AG09309 (cell line): Measurements from ENCODE around the gene M1AP.

ENCODE experiments used
- DNase-seq: peaks from one replicate; pipeline ENCODE4 v3.0.0-alpha.2; 2010; ENCODE audit warnings: low read depth
- H3K4me3 ChIP-seq: 2 replicates; pipeline ENCODE4 v1.5.1; 2011; ENCODE audit warnings: mild to moderate bottlenecking, low read depth, low read length, moderate library complexity; ENCODE audit not compliant: control insufficient read depth
- TF ChIP-seq, protein P1 (sequence below): IDR thresholded peaks from 2 replicates; pipeline ENCODE4 v1.5.1; 2011; ENCODE audit warnings: mild to moderate bottlenecking, low read depth, low read length, inconsistent platforms; ENCODE audit not compliant: insufficient read depth, control insufficient read depth; ENCODE audit errors: missing control alignments

M1AP gene

DNA sequence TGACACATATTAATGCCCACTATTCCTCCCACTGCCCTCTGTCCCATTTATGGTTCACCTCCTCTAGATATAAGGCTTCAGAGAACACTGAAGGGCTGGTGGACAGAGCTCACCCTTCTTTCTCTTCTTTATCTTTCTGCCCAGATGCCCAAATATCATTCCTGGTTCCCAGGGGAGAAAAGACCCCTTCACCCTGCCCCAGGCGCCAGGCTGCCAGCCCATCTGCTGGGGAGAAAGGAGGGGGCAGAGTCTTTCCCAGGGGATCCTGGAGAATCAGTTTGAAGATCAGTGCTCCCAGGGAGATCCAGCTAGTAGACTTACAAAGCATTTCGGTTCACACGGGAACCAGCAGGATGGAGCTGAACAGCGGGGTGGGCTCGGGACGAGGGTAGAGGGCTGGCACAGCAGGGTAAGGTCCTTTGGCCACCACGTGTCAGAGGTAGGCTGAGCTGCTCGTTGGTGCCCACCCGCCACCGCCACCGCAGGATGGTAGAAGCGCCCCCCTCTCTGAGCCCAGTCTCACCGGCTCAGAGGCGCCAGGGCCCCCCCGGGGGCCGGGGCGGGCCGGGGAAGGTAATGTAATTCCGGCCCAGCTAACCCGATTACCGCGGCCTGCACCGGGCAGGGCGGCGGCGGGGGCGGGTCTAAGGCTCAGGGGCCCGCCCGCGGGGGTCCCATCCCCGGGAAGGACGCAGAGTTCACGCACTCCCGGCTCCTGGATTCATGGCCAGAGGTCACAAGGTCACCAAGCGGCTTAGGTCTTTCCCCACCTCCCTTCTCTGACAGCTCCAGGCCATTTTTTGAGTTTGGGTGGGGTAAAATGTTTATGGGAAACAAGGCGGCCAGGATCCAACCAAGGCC, 135.2 kb downstream of the M1AP start:
- TF ChIP-seq, protein P1, sequence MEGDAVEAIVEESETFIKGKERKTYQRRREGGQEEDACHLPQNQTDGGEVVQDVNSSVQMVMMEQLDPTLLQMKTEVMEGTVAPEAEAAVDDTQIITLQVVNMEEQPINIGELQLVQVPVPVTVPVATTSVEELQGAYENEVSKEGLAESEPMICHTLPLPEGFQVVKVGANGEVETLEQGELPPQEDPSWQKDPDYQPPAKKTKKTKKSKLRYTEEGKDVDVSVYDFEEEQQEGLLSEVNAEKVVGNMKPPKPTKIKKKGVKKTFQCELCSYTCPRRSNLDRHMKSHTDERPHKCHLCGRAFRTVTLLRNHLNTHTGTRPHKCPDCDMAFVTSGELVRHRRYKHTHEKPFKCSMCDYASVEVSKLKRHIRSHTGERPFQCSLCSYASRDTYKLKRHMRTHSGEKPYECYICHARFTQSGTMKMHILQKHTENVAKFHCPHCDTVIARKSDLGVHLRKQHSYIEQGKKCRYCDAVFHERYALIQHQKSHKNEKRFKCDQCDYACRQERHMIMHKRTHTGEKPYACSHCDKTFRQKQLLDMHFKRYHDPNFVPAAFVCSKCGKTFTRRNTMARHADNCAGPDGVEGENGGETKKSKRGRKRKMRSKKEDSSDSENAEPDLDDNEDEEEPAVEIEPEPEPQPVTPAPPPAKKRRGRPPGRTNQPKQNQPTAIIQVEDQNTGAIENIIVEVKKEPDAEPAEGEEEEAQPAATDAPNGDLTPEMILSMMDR: no peak
- DNase-seq: no peak
- no peak overlapping the region for H3K4me3 ChIP-seq

DNA sequence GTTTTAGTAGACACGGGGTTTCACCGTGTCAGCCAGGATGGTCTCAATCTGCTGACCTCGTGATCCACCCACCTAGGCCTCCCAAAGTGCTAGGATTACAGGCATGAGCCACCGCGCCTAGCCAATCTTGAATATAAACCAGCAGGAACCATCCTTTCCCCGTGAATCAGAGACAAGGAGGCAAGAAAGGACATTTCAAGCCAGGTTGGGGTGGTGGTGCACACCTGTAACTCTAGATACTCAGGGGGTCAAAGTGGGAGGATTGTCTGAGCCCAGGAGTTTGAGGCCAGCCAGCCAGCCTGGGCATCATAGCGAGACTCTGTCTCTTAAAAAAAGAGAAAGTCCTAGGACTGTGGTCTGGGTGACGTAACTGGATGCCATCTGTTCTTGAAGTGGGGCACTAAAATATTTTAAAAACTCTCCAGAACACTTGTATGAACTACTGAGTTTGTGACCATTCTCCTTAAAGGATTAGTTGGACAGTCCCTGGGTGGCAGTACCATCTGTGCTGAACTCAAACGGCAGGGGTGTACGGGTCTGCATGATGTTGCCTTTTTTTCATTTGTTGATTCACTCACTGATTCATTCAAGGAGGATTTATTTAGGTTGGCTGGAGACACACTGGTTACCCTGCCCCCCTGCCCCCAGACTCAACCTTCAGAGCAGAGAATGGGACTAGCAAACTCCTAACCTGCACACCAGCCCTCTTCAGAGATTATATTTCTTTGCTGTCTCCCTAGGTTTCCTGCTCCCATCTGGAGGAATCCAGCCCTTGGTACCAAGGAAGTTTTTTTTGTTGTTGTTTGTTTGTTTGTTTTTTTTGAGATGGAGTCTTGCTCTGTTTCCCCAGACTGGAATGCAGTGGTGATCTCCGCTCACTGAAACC, 136.8 kb downstream of the M1AP start:
- no peak overlapping the region for H3K4me3 ChIP-seq
- TF ChIP-seq, protein P1: no peak
- DNase-seq: no peak

DNA sequence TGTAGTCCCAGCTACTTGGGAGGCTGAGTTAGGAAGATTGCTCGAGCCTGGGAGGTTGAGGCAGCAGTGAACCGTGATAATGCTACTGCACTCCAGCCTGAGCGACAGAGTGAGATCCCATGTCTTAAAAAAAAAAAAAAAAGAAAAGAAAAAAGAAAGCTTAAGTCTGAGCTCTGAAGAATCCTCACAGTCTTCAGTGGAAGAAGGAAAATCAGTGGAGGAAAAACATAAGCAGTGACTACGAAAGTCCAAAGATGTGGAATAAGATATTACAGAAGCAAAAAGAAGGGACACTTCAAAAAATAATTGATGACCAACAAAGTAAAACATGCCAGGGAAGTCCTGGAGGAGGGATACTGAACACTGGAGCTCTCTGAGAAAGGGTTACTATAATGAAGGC, 137.9 kb downstream of the M1AP start:
- no peak for DNase-seq
- no peak overlapping the region for H3K4me3 ChIP-seq
- TF ChIP-seq, protein P1: no peak

DNA sequence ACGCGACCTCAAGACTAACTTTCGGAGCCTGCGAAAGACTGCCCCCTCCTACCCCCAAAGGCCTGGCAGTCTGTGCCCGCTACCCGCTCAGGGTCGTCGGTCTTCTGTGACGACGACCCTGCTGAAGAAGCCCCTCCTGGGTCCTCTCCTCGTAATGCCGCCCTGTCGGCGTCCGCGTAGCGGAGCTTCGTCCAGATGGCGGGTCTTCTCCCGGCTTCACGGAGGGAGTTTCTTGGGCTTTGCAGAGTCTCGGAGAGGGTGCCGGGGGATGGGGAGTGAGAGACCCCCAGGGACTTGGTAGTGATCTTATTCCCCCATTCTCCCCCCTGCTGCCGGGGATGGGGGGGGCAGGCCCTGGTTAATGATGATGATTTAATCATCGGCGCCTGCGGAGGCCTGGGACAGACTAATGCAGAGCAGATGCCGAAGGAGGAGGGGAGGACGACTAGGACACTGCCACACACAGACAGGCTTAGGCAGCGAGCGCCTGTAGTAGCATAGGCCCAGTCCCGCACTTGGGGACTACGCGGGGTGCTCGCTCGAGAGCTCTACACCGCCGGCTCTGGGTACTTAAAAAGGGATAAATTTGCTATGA, 140.1 kb downstream of the M1AP start:
- peak overlapping the region; percentile 84 for H3K4me3 ChIP-seq
- TF ChIP-seq, protein P1: no peak
- DNase-seq: no peak
